Upper lobe of left lung (tissue), 6 donors: ENCODE measurements around the gene HCRT. TPM values are rescaled to one million over a fixed set of nuclear protein-coding genes. Genes with fewer than 3 reads are reported as not detected.
A peak's percentile ranks its signal among the peaks of the same experiment; 100 is the strongest.

Experiments
- ATAC-seq, 2 donors: fragments of 200-7000 bp; cut with Tn5 transposase; one replicate each; pipeline ENCODE4 v1.9.1; 2022; ENCODE audit warnings: mild to moderate bottlenecking in 2 of 2, moderate library complexity in 2 of 2; ENCODE audit not compliant: low FRiP score in 2 of 2
- DNase-seq, 2 donors: peaks; one replicate each; pipeline ENCODE4 v3.0.0-alpha.2; 2019 to 2020
- H3K27ac ChIP-seq, 4 donors: fragments of 200-600 bp; sonication (generic); one replicate each; pipeline ENCODE4 v1.5.1; 2016 to 2019
- H3K27me3 ChIP-seq, 4 donors: fragments of 200-600 bp; sonication (generic); one replicate each; pipeline ENCODE4 v1.5.1; 2017 to 2019
- H3K36me3 ChIP-seq, 4 donors: fragments of 200-600 bp; sonication (generic); one replicate each; pipeline ENCODE4 v1.5.1; 2016 to 2019
- H3K4me1 ChIP-seq, 4 donors: fragments of 200-600 bp; sonication (generic); one replicate each; pipeline ENCODE4 v1.5.1; 2018 to 2019
- H3K4me3 ChIP-seq, 4 donors: fragments of 200-600 bp; sonication (generic); one replicate each; pipeline ENCODE4 v1.5.1; 2017 to 2019; ENCODE audit warnings: mild to moderate bottlenecking in 2 of 4, moderate library complexity in 1 of 4
- H3K9me3 ChIP-seq, 4 donors: fragments of 200-600 bp; sonication (generic); one replicate each; pipeline ENCODE4 v1.5.1; 2018 to 2019
- EP300 ChIP-seq, 4 donors: sonication (generic); formaldehyde crosslinking; IDR thresholded peaks; one replicate each; pipeline ENCODE4 v1.5.1; 2017; ENCODE audit warnings: antibody characterized with exemption in 4 of 4, control low read depth in 2 of 4
- POLR2A ChIP-seq, 4 donors: fragments of 450-650 bp; IDR thresholded peaks; one replicate each; pipeline ENCODE4 v1.5.1; 2016 to 2017; ENCODE audit warnings: antibody characterized with exemption in 4 of 4, mild to moderate bottlenecking in 2 of 4
- POLR2AphosphoS5 ChIP-seq, 2 donors: sonication (generic); formaldehyde crosslinking; IDR thresholded peaks; one replicate each; pipeline ENCODE4 v1.5.1; 2017; ENCODE audit warnings: antibody characterized with exemption in 2 of 2
- WGBS, 2 donors: methylation state at CpG; one replicate each; pipeline ENCODE4 v1.1.5; 2017 to 2018; 5-methylcytosine and 5-hydroxymethylcytosine counted together
- total RNA-seq, 6 donors: library from RNA; depleted of rRNA in 4 of 6; stranded (reverse); fragments of >200 nt in 4 of 6; gene quantifications; one replicate each; pipeline versions ENCODE4 v1.1.0 to v1.2.1, GENCODE V29; 2016 to 2021
- TF ChIP-seq, protein P1 (sequence below), 6 experiments: fragments of 450-650 bp in 4 of 6; fragments of 200-600 bp in 2 of 6; sonication (generic) in 2 of 6; IDR thresholded peaks; one replicate each; pipeline ENCODE4 v1.5.1; 2016 to 2019; ENCODE audit warnings: antibody characterized with exemption in 6 of 6
- donor health status: DM: no; HTN: no; CAD: no; lungs with moderate emphysema.
- donor health status: DM: no; HTN: yes; CAD: no; lungs with severe emphysema.

The HCRT gene
- total RNA-seq, 6 donors from 2014 or later = not detected

DNA sequence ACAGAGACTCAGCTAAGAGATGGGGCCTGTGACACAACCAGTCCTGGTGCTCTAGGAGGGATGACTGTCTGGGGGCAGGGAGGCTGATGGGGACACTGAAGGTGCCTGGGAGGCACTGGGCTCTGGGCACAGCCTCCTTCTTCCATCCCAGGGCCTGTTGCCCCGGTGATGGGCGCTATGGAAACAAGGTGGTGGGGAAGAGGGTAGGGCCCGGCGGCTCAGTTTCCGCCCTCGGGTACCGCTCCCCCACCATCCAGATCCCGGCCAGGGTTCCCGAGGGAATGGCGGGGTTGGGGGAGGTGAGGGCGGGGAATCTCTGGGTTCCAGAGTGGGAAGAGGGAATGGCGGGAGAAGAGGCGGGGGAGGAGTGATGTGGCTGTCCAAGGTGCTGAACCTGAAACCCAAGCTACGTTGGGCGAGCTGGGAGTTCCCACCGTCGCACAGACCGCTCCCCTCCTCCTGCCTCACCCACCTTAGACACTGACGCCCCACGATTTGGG, 5.3 kb downstream of the HCRT start:
- DNase-seq (no peak), ATAC-seq (no peak)
- Histone ChIP-seq H3K4me3 (peak overlapping the region in 1 of 4 donors; percentile 51), H3K9me3 (no peaks in the 10 kb centered on the region), H3K27ac (no peak overlapping the region), H3K27me3 (peaks cover 0 to 16% (median 8%) of the 10 kb centered on the region in 4 donors), H3K36me3 (no peaks in the 10 kb centered on the region), H3K4me1 (peaks cover 24 to 48% (median 36%) of the 10 kb centered on the region in 4 donors)
- TF ChIP-seq POLR2AphosphoS5 (IDR thresholded peaks at IDR 0.05) = no peak
- TF ChIP-seq, protein P1, sequence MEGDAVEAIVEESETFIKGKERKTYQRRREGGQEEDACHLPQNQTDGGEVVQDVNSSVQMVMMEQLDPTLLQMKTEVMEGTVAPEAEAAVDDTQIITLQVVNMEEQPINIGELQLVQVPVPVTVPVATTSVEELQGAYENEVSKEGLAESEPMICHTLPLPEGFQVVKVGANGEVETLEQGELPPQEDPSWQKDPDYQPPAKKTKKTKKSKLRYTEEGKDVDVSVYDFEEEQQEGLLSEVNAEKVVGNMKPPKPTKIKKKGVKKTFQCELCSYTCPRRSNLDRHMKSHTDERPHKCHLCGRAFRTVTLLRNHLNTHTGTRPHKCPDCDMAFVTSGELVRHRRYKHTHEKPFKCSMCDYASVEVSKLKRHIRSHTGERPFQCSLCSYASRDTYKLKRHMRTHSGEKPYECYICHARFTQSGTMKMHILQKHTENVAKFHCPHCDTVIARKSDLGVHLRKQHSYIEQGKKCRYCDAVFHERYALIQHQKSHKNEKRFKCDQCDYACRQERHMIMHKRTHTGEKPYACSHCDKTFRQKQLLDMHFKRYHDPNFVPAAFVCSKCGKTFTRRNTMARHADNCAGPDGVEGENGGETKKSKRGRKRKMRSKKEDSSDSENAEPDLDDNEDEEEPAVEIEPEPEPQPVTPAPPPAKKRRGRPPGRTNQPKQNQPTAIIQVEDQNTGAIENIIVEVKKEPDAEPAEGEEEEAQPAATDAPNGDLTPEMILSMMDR (IDR thresholded peaks at IDR 0.05) = no peak
- no peak for TF ChIP-seq POLR2A (IDR thresholded peaks at IDR 0.05)
- TF ChIP-seq EP300 (IDR thresholded peaks at IDR 0.05) = no peak
- WGBS, 2 donors = 18 to 19% methylated on average over 20 of the region's 20 CpGs

DNA sequence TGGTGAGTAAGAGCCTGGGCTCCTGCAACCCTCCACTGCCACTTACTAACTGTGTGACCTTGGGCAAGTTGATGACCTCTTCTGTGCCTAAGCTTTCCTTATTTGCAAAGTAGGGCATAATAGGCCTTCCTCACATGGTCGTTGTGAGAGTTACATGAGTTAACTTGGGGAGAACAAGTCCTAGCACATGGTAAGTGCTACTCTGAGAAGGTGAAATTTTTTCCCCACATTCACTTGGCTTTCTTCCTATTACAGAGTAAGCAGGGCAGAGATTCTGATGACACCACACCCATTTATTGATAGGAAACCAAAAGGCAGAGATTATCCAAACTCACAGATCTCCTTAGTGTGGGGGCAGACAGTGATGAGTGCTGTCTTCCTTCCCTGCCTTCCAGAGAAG, 5.9 kb downstream of the HCRT start:
- Histone ChIP-seq H3K4me1 (peaks cover 23 to 42% (median 30%) of the 10 kb centered on the region in 4 donors), H3K27me3 (peaks cover 0 to 16% (median 8%) of the 10 kb centered on the region in 4 donors), H3K36me3 (no peaks in the 10 kb centered on the region), H3K4me3 (no peak overlapping the region), H3K9me3 (no peaks in the 10 kb centered on the region), H3K27ac (no peak overlapping the region)
- DNase-seq (no peak), ATAC-seq (no peak)
- TF ChIP-seq EP300 (IDR thresholded peaks at IDR 0.05) (no peak), POLR2A (IDR thresholded peaks at IDR 0.05) (no peak), POLR2AphosphoS5 (IDR thresholded peaks at IDR 0.05) (no peak)
- TF ChIP-seq, protein P1 (IDR thresholded peaks at IDR 0.05) = no peak
- 28 to 33% methylated on average over 1 of the region's 1 CpG for WGBS, 2 donors

DNA sequence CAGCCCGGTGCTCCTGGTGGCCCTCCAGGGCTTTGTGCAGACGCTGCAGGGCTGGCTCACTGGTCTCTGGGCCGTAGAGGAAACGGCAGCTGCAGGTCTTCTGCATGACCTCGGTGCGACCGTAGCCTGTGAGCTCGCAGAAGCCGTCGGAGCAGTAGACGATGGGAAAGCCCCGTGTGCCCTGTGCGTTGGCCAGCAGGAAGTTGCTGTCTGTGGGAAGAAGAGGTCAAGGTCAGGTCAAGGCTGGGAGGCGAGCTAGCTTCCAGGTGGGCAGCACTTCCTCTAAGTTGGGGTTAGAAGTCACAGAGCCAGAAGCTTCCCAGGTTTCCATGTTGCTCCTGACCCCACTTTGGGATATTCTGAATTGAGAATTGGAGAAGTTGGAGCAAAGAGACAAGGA, 6.4 kb downstream of the HCRT start:
- DNase-seq (no peak), ATAC-seq (no peak)
- Histone ChIP-seq H3K9me3 (no peaks in the 10 kb centered on the region), H3K4me3 (no peak overlapping the region), H3K27ac (no peak overlapping the region), H3K4me1 (peaks cover 21 to 39% (median 26%) of the 10 kb centered on the region in 4 donors), H3K36me3 (no peaks in the 10 kb centered on the region), H3K27me3 (peaks cover 0 to 16% (median 8%) of the 10 kb centered on the region in 4 donors)
- no peak for TF ChIP-seq POLR2AphosphoS5 (IDR thresholded peaks at IDR 0.05)
- TF ChIP-seq EP300 (IDR thresholded peaks at IDR 0.05) = no peak
- TF ChIP-seq, protein P1 (IDR thresholded peaks at IDR 0.05) = no peak
- no peak for TF ChIP-seq POLR2A (IDR thresholded peaks at IDR 0.05)
- 18 to 42% methylated on average over 3 to 4 of the region's 14 CpGs for WGBS, 2 donors

DNA sequence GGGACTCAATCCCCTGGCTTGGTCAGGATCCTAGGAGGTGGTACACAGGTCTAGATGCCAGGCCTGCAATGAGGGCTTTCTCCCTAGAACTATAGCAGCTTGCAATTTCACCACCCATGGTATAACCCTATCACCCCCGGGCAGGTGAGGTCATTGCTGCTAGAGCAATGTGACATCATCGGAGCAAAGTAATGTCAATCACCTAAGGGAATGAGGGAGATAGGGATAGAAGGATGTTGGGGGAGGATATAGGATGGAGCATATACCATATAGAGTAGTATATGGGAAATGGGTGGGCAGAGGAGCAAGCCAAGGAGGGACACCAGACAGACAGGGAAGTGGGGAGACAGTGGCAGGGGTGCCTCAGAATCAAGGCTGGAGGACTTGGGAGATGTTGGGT, 7.6 kb downstream of the HCRT start:
- DNase-seq = no peak
- TF ChIP-seq, protein P1 (IDR thresholded peaks at IDR 0.05) = no peak
- TF ChIP-seq POLR2A (IDR thresholded peaks at IDR 0.05) (no peak), EP300 (IDR thresholded peaks at IDR 0.05) (no peak), POLR2AphosphoS5 (IDR thresholded peaks at IDR 0.05) (no peak)
- no peaks in the 10 kb centered on the region for H3K9me3 ChIP-seq
- peaks cover 0 to 16% (median 8%) of the 10 kb centered on the region in 4 donors for H3K27me3 ChIP-seq
- no peaks in the 10 kb centered on the region for H3K36me3 ChIP-seq
- 87 to 95% methylated on average over 2 of the region's 2 CpGs for WGBS, 2 donors
- H3K4me1 ChIP-seq = peaks cover 13 to 28% (median 18%) of the 10 kb centered on the region in 4 donors
- no peak for ATAC-seq
- no peak overlapping the region for H3K27ac ChIP-seq
- no peak overlapping the region for H3K4me3 ChIP-seq
